GDM1 (cell line): ENCODE data around the gene BMX.
A peak's percentile ranks its signal among the peaks of the same experiment; 100 is the strongest.

Source experiments
- DNase-seq: peaks from one replicate; lab custom pipeline; 2025; lab: John Stamatoyannopoulos, UW

BMX gene

GRCh38 chrX:15500497-15500966, at the start of gene BMX:
Gene BMX, plus strand, starts transcription at chrX:15500807. Its CDS starts 7,547 bp downstream, at chrX:15508354.
- no peak for DNase-seq

- DNase-seq, result no peak
Observed at GRCh38 chrX:15451913-15452312, 48.7 kb upstream of the BMX start.

GRCh38 chrX:15464704-15465103, 35.9 kb upstream of the BMX start:
- DNase-seq, result no peak

GRCh38 chrX:15465347-15465746, 35.3 kb upstream of the BMX start:
- DNase-seq, result no peak

GRCh38 chrX:15465896-15466651, 34.5 kb upstream of the BMX start:
- no peak for DNase-seq

GRCh38 chrX:15468036-15468435, 32.6 kb upstream of the BMX start:
- DNase-seq, result no peak

- no peak for DNase-seq
Observed at GRCh38 chrX:15469613-15470012, 31.0 kb upstream of the BMX start.

- peak; percentile 46 for DNase-seq
Observed at GRCh38 chrX:15471028-15471427, 29.6 kb upstream of the BMX start.

- DNase-seq, result no peak
Observed at GRCh38 chrX:15472531-15472930, 28.1 kb upstream of the BMX start.

GRCh38 chrX:15474028-15474427, 26.6 kb upstream of the BMX start:
- no peak for DNase-seq

GRCh38 chrX:15475021-15475420, 25.6 kb upstream of the BMX start:
- no peak for DNase-seq

- no peak for DNase-seq
Observed at GRCh38 chrX:15475486-15475885, 25.1 kb upstream of the BMX start.

GRCh38 chrX:15483891-15484290, 16.7 kb upstream of the BMX start:
- no peak for DNase-seq

- DNase-seq, result no peak
Observed at GRCh38 chrX:15492469-15492868, 8.1 kb upstream of the BMX start.

GRCh38 chrX:15493118-15493962, 7.3 kb upstream of the BMX start, which contains the start of gene PIR:
Gene PIR, minus strand, starts transcription at chrX:15493333. Its CDS starts 2,076 bp downstream, at chrX:15491257.
- DNase-seq, result peak; percentile 34

- no peak for DNase-seq
Observed at GRCh38 chrX:15495801-15496200, 4.8 kb upstream of the BMX start.

- DNase-seq, result no peak
Observed at GRCh38 chrX:15496824-15497223, 3.8 kb upstream of the BMX start.

- DNase-seq, result peak; percentile 1
Observed at GRCh38 chrX:15497865-15498264, 2.7 kb upstream of the BMX start.

GRCh38 chrX:15498741-15499140, 1.9 kb upstream of the BMX start:
- no peak for DNase-seq

- DNase-seq, result no peak
Observed at GRCh38 chrX:15499976-15500375, 631 bp upstream of the BMX start.

GRCh38 chrX:15501506-15501905, 899 bp downstream of the BMX start:
- DNase-seq, result no peak

- DNase-seq, result no peak
Observed at GRCh38 chrX:15504661-15505060, 4.1 kb downstream of the BMX start.

- DNase-seq, result no peak
Observed at GRCh38 chrX:15505101-15505500, 4.5 kb downstream of the BMX start.
